Vein endothelial cell (primary cell): ENCODE measurements around the gene RIC3. TPM values are rescaled to one million over a fixed set of nuclear protein-coding genes. Genes with fewer than 3 reads are reported as not detected.

ENCODE experiments used
- total RNA-seq: library from RNA; depleted of rRNA; stranded (reverse); fragments of >200 nt; gene quantifications from 2 replicates; pipeline ENCODE4 v1.2.3, GENCODE V29; 2012

RIC3 gene
- total RNA-seq, result not detected in 2 replicates

GRCh38 chr11:8168485-8169257 lies at the start of gene RIC3:
TSS of gene RIC3 (minus strand) at chr11:8169025. CDS start at chr11:8168989, 36 bp downstream.

GRCh38 chr11:8080674-8081590 lies 87.9 kb downstream of the RIC3 start, which contains the start of gene TUB:
TSS of gene TUB (plus strand) at chr11:8081211. CDS start at chr11:8081511, 300 bp downstream.

Other genes with a start within 250 kb of the RIC3 start
- gene OR10A6, start 237.8 kb downstream of the RIC3 start, total RNA-seq, result not detected in 2 replicates
- not detected in 2 replicates for gene OR10A3, start 227.3 kb downstream of the RIC3 start, total RNA-seq
- gene NLRP10, start 203.6 kb downstream of the RIC3 start, total RNA-seq, result 0.38 TPM in 1 of 2 replicates, not detected in the other
- gene EIF3F, start 181.7 kb downstream of the RIC3 start, total RNA-seq, result 386 and 425 TPM in 2 replicates
- gene TUB, start 87.8 kb downstream of the RIC3 start, total RNA-seq, result 1.7 and 2.3 TPM in 2 replicates
- not detected in 2 replicates for gene LMO1, start 94.9 kb upstream of the RIC3 start, total RNA-seq